Retinal pigment epithelial cell (primary cell): ENCODE results near the gene GAS2L3.

ENCODE experiments used
- DNase-seq: peaks from one replicate; pipeline ENCODE4 v3.0.0-alpha.2; 2010; ENCODE audit warnings: low read depth
- H3K4me3 ChIP-seq: 2 replicates; pipeline ENCODE4 v1.5.1; 2011; ENCODE audit warnings: mild to moderate bottlenecking, low read length, control low read depth, moderate library complexity
- CTCF ChIP-seq: conservative IDR thresholded peaks from 2 replicates; pipeline ENCODE4 v1.5.1; 2011; ENCODE audit warnings: low read depth, low read length, control low read depth, inconsistent platforms

GAS2L3 gene

GRCh38 chr12:100574187-100575074 is 947 bp downstream of the GAS2L3 start:
- peak overlapping the region; percentile 87 for H3K4me3 ChIP-seq
- DNase-seq = no peak
- no peak for TF ChIP-seq CTCF

GRCh38 chr12:100576331-100577036 is 3.0 kb downstream of the GAS2L3 start:
- no peak overlapping the region for H3K4me3 ChIP-seq
- peak; percentile 70 for DNase-seq
- TF ChIP-seq CTCF = no peak

- no peak for TF ChIP-seq CTCF
- no peak for DNase-seq
These were observed 5.4 kb downstream of the GAS2L3 start for GRCh38 chr12:100578923-100579322.

GRCh38 chr12:100579844-100580243 is 6.4 kb downstream of the GAS2L3 start:
- DNase-seq = no peak
- H3K4me3 ChIP-seq = no peak overlapping the region
- TF ChIP-seq CTCF = no peak

More at GRCh38 chr12:100578923-100579322, 5.4 kb downstream of the GAS2L3 start:
- H3K4me3 ChIP-seq = no peak overlapping the region

DNA sequence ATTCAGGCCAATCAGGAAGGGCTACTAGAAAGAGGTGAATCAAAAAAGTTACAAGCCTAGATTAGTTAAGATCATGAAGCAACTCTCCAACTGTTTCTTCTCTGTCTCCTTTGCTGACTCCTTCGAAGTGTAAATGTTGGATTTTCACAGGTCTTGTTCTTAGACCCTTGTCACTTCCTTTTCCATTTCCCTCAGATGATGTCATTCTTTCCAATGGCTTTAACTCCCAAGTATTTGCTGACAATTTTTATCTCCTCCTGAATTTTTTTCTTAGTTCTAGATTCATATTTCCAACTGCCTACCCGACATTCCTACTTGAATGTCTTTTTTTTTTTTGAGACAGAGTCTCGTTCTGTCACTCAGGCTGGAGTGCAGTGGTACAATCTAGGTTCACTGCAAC is 10.8 kb downstream of the GAS2L3 start:
- no peak for TF ChIP-seq CTCF
- H3K4me3 ChIP-seq = no peak overlapping the region
- DNase-seq = no peak

DNA sequence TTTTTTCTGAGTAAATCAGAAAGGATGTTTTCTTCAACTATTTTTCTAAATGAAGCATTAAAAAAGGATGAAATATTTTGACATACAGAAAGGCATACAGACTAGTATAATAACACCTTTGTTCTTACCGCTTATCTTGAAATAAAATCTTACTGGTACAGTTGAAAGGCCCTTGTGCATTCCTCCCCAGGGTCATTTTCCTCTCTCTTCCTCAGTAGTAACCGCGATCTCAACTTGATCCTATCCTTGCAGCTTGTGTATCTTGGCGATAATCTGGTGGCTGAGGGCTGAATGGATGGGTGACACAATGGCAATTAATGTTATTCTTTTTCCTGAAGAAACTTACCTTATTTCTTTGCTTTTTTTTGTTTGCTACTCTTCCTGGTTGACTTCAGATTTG is 18.5 kb downstream of the GAS2L3 start:
- no peak for DNase-seq
- TF ChIP-seq CTCF = no peak
- no peak overlapping the region for H3K4me3 ChIP-seq
